ENCODE data around the gene VAT1L. TPM values are rescaled to one million over a fixed set of nuclear protein-coding genes. Genes with fewer than 3 reads are reported as not detected.

Gene VAT1L
- total and polyA plus RNA-seq, 2 donors (not counting 1 experiment from before 2014, with no cell fraction given) = 17.9 to 86.9 TPM

DNA sequence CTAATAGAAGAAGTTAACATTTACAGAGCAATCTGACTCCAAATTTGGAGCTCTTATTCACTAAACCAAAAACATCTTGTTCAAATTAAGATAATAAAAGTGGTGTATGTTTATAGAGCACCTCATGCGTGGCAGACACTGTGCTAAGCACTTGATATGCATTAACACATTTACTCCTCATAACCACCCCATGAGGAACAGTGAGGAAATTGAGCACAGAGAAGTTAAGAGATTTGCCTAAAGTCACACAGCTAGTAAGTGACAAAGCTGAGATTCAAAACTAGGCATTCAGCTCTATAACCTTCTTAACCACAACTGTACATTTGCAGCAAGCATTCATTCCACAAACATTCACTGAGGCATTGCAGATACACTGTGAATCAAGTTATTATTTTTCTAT is 94.0 kb downstream of the VAT1L start:
- H3K4me1 ChIP-seq (ENCODE audit: control insufficient read depth, extremely low read depth, insufficient read depth, low read length) = no peaks in the 10 kb centered on the region
- H3K79me2 ChIP-seq (ENCODE audit: control insufficient read depth, insufficient read depth, low read length) = no peaks in the 10 kb centered on the region
- H3K9me3 ChIP-seq (ENCODE audit: control insufficient read depth, insufficient read depth, low read depth, low read length) = no peaks in the 10 kb centered on the region
- no peaks in the 10 kb centered on the region for H4K20me1 ChIP-seq (ENCODE audit: control insufficient read depth, extremely low read depth, insufficient read depth, low read length)
- DNase-seq (ENCODE audit: low read depth in 2 of 2) = peak in 1 of 2 donors; percentile 41
- H3K4me3 ChIP-seq (replicated peaks in 1 of 4; ENCODE audit: control extremely low read depth in 1 of 4, insufficient read depth in 1 of 4, low read depth in 3 of 4, low read length in 4 of 4) = no peak overlapping the region
- H3K4me2 ChIP-seq (ENCODE audit: extremely low read depth, insufficient read depth, low read length) = no peak overlapping the region
- no peak overlapping the region for H2AFZ ChIP-seq (ENCODE audit: low read length)
- TF ChIP-seq EZH2 (IDR thresholded peaks at IDR 0.05; ENCODE audit: low read length, missing control alignments) = no peak
- no peak for TF ChIP-seq CTCF (conservative IDR thresholded peaks at IDR 0.05 in 1 of 2, IDR thresholded peaks at IDR 0.05 in 1 of 2; ENCODE audit: low read depth in 1 of 2, low read length in 2 of 2)
- no peak overlapping the region for H3K9ac ChIP-seq (ENCODE audit: insufficient read depth, low read length)
- H3K36me3 ChIP-seq (ENCODE audit: control insufficient read depth, insufficient read depth, low read length) = no peaks in the 10 kb centered on the region
- H3K27me3 ChIP-seq (ENCODE audit: control insufficient read depth, insufficient read depth, low read length) = no peaks in the 10 kb centered on the region
- H3K27ac ChIP-seq (ENCODE audit: insufficient read depth, low read length) = no peak overlapping the region

GRCh38 chr16:77885571-77886295 is 97.4 kb downstream of the VAT1L start:
- Histone ChIP-seq H3K9ac (ENCODE audit: insufficient read depth, low read length) (no peak overlapping the region), H3K36me3 (ENCODE audit: control insufficient read depth, insufficient read depth, low read length) (no peaks in the 10 kb centered on the region), H3K27me3 (ENCODE audit: control insufficient read depth, insufficient read depth, low read length) (no peaks in the 10 kb centered on the region), H3K4me2 (ENCODE audit: extremely low read depth, insufficient read depth, low read length) (no peak overlapping the region), H3K27ac (ENCODE audit: insufficient read depth, low read length) (no peak overlapping the region), H3K9me3 (ENCODE audit: control insufficient read depth, insufficient read depth, low read depth, low read length) (no peaks in the 10 kb centered on the region), H3K79me2 (ENCODE audit: control insufficient read depth, insufficient read depth, low read length) (no peaks in the 10 kb centered on the region), H2AFZ (ENCODE audit: low read length) (no peak overlapping the region), H3K4me3 (replicated peaks in 1 of 4; ENCODE audit: control extremely low read depth in 1 of 4, insufficient read depth in 1 of 4, low read depth in 3 of 4, low read length in 4 of 4) (no peak overlapping the region), H3K4me1 (ENCODE audit: control insufficient read depth, extremely low read depth, insufficient read depth, low read length) (no peaks in the 10 kb centered on the region), H4K20me1 (ENCODE audit: control insufficient read depth, extremely low read depth, insufficient read depth, low read length) (no peaks in the 10 kb centered on the region)
- TF ChIP-seq EZH2 (IDR thresholded peaks at IDR 0.05; ENCODE audit: low read length, missing control alignments) (no peak), CTCF (conservative IDR thresholded peaks at IDR 0.05 in 1 of 2, IDR thresholded peaks at IDR 0.05 in 1 of 2; ENCODE audit: low read depth in 1 of 2, low read length in 2 of 2) (no peak)
- peak; percentile 56 to 60 for DNase-seq (ENCODE audit: low read depth in 2 of 2)

- no peaks in the 10 kb centered on the region for H4K20me1 ChIP-seq (ENCODE audit: control insufficient read depth, extremely low read depth, insufficient read depth, low read length)
- H3K4me1 ChIP-seq (ENCODE audit: control insufficient read depth, extremely low read depth, insufficient read depth, low read length) = no peaks in the 10 kb centered on the region
- H2AFZ ChIP-seq (ENCODE audit: low read length) = no peak overlapping the region
- no peak overlapping the region for H3K4me3 ChIP-seq (replicated peaks in 1 of 4; ENCODE audit: control extremely low read depth in 1 of 4, insufficient read depth in 1 of 4, low read depth in 3 of 4, low read length in 4 of 4)
- no peak overlapping the region for H3K27ac ChIP-seq (ENCODE audit: insufficient read depth, low read length)
- H3K4me2 ChIP-seq (ENCODE audit: extremely low read depth, insufficient read depth, low read length) = no peak overlapping the region
- H3K9ac ChIP-seq (ENCODE audit: insufficient read depth, low read length) = no peak overlapping the region
- peak in 1 of 2 donors; percentile 54 for DNase-seq (ENCODE audit: low read depth in 2 of 2)
- H3K9me3 ChIP-seq (ENCODE audit: control insufficient read depth, insufficient read depth, low read depth, low read length) = no peaks in the 10 kb centered on the region
- H3K36me3 ChIP-seq (ENCODE audit: control insufficient read depth, insufficient read depth, low read length) = no peaks in the 10 kb centered on the region
- H3K27me3 ChIP-seq (ENCODE audit: control insufficient read depth, insufficient read depth, low read length) = no peaks in the 10 kb centered on the region
- TF ChIP-seq EZH2 (IDR thresholded peaks at IDR 0.05; ENCODE audit: low read length, missing control alignments) (no peak), CTCF (conservative IDR thresholded peaks at IDR 0.05 in 1 of 2, IDR thresholded peaks at IDR 0.05 in 1 of 2; ENCODE audit: low read depth in 1 of 2, low read length in 2 of 2) (no peak)
- H3K79me2 ChIP-seq (ENCODE audit: control insufficient read depth, insufficient read depth, low read length) = no peaks in the 10 kb centered on the region
These were observed 100.5 kb downstream of the VAT1L start for GRCh38 chr16:77888871-77889270.
